ENCODE measurements around the gene HTRA1.

- no peak for TF ChIP-seq CTCF (IDR thresholded peaks at IDR 0.05)
- TF ChIP-seq POLR2A (IDR thresholded peaks at IDR 0.05) = no peak
These were observed 97.1 kb downstream of the HTRA1 start for GRCh38 chr10:122558452-122558851.

All from testis (tissue), 2 donors.